ENCODE measurements around the gene PID1.

DNA sequence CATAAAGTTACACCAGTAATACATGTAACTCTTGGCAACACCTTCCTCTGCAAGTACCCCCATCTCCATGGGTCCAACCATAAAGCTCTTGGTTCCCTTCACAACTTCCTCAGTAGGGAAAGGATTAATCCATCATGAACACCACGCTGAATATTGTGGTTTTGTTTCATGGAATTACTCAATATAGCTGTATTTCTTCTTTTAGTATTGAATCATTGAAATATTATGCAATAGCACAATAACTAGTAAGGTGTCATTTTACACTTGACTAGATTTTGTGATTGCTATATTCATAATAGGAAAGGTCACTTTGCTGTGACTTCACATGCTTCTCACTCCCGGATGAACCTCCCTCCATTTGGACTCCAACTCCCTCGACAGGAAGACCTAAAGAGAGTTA, 29.7 kb upstream of the PID1 start:
- TF ChIP-seq, protein P1, sequence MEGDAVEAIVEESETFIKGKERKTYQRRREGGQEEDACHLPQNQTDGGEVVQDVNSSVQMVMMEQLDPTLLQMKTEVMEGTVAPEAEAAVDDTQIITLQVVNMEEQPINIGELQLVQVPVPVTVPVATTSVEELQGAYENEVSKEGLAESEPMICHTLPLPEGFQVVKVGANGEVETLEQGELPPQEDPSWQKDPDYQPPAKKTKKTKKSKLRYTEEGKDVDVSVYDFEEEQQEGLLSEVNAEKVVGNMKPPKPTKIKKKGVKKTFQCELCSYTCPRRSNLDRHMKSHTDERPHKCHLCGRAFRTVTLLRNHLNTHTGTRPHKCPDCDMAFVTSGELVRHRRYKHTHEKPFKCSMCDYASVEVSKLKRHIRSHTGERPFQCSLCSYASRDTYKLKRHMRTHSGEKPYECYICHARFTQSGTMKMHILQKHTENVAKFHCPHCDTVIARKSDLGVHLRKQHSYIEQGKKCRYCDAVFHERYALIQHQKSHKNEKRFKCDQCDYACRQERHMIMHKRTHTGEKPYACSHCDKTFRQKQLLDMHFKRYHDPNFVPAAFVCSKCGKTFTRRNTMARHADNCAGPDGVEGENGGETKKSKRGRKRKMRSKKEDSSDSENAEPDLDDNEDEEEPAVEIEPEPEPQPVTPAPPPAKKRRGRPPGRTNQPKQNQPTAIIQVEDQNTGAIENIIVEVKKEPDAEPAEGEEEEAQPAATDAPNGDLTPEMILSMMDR (IDR thresholded peaks at IDR 0.05) = no peak
- no peak for TF ChIP-seq POLR2A (IDR thresholded peaks at IDR 0.05)
